ENCODE measurements around the gene IL1RAP.

GRCh38 chr3:190621927-190622326 lies 108.0 kb downstream of the IL1RAP start:
- TF ChIP-seq CTCF (IDR thresholded peaks at IDR 0.05) (no peak), POLR2AphosphoS5 (IDR thresholded peaks at IDR 0.05) (no peak), POLR2A (IDR thresholded peaks at IDR 0.05) (no peak)
